Activated CD4-positive, alpha-beta T cell treated with anti-CD3 and anti-CD28 coated beads, Interleukin-10, Interleukin-2, amounts not matched to agents 100 ng/mL and 50 ng/mL, durations not matched to agents 16 hours and 8 hours (primary cell): ENCODE measurements around the gene FAM222A.
A peak's percentile ranks its signal among the peaks of the same experiment; 100 is the strongest.

Experiments used
- DNase-seq: peaks from one replicate; pipeline ENCODE4 v3.0.0-alpha.2; 2020

The FAM222A gene

DNA sequence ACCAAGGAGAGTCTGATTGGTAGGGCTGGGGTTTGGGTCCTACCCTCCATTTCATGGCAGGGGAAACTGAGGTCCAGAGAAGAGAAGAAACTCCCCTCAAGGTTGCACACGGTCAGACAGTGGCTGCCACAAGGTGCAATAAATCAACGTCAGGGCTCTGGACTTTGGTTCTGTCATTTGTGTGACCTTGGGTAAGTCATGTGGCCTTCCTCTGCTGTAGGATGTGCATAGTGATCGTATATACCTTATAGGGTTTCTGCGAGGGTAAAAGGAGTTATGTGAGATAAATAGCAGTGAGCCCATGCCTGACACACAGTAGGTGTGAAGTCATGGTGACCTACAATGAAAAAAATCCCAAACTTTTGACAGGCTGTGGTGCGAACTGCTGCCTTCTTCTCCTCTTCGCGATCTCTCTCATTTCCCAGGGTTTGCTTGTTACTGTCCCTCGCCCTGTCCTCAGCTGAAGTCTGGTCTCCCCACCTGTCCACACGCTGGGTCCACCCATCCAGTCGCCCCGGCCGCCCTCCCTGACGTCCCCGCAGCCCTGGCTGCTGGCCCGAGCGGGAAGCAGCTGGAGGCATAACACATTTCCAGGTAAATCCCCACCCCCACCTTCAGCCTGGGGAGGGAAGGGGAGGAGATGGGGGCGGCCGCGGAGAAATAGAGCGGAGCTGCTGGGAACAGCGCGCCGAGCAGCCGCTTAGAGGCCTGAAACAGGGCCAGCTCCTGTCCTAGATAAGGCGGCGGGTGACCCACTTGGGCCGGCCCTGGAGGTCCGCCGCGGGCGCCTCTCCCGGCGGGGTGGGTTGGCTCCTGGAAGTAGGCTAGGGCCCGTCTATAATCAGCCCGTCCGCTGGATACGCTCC lies 1.8 kb upstream of the FAM222A start:
- DNase-seq: no peak

DNA sequence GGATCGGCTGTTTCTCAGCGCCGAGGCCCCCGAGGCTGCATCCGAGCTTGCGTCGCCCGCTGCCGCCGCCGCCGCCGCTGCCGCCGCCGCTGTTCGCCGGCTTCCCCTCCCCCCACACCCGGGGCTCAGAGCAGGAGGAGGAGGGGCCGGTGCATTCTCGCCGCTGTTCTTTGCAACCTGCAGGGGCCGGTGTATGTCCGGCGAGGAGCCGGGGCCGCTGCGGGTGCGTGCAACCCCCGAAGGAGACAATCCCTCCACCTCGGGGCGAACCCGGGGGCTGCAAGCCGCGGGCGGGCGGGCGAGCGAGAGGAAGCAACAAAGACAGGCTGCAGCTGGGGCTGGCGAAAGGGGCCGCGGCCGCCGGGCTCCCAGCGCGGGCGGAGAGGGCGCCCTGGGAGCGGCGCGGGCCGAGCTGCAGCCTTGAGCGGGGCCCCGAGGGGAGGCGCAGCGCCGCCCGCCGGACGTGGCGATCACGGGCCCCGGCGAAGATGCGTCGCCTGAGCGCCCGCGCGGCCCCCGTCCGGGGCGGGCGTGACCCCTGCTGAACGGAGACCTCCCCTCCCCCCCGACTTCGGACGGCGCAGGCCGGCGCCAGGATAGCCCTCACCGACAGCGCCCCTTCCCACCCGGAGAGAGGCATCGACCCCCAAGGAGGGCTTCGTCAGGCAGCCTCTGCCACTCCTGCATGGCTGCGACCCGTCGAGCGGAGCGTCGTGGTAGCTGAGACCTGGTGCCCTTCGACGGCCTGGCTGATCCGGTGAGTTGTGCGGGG lies 702 bp downstream of the FAM222A start:
- peak; percentile 44 for DNase-seq

- DNase-seq: no peak
Observed at GRCh38 chr12:109714913-109715244, 1.3 kb downstream of the FAM222A start.

DNA sequence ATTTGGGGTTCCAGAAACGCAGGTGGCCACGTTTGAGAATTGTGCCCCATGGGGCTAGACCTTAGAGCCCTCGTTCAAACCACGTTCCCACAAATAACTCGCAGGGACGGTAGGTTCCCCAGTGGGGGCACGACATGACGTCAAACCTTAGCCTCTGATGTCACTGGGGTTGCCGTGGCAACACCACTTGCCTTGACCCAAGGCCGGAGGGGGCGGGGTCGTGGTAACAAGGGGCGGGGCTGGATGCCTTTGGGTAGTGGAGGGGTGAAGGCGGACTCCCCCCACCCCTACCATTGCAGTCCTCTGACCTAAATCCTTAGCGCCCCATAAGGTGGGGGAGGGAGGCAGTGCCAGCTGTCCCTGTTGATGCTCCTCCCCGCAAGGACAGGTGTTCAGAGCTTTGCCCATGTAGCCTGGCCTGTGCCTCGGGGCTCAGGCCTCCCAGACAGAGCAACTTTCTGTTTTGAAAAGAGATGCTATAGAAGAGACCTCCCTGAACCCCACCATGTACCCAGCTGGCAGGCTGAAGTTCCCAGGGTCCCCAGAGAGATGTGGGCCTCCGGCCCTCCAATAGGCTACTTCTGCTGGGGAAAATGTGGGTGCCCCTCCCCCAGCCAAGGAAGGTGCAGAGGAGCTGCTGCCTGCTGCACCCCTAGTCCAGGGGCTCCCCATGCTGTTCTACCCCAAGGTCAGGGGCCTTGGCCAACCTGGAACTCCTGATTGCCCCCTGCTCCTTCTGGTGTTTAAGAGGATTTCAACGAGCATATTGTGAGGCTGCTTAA lies 1.9 kb downstream of the FAM222A start:
- DNase-seq: no peak

- no peak for DNase-seq
Observed at GRCh38 chr12:109716092-109716479, 2.5 kb downstream of the FAM222A start.

GRCh38 chr12:109716512-109717389 lies 3.1 kb downstream of the FAM222A start:
- no peak for DNase-seq

GRCh38 chr12:109717390-109718357 lies 4.0 kb downstream of the FAM222A start:
- no peak for DNase-seq

DNA sequence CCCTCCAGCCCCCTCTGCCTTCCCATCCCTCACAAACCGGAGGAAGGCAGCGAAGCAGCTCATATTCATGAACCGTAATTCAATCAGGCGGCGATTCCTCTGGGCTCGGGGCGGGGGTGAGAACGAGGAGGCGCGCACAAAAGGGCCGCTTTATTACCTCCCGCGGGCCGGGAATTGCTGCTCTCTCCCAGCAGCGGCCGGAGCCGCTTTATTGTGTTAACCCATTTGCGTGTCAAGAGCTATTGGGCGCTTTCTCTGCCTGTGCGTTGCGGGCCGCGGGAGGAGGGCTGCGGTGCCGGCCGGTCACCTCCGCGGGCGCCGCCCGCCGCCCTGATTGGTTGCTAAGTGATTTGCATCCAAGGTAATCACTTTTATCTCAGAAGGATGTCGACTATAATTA lies 4.8 kb downstream of the FAM222A start:
- DNase-seq: no peak

- no peak for DNase-seq
Observed at GRCh38 chr12:109719123-109720022, 5.7 kb downstream of the FAM222A start.

DNA sequence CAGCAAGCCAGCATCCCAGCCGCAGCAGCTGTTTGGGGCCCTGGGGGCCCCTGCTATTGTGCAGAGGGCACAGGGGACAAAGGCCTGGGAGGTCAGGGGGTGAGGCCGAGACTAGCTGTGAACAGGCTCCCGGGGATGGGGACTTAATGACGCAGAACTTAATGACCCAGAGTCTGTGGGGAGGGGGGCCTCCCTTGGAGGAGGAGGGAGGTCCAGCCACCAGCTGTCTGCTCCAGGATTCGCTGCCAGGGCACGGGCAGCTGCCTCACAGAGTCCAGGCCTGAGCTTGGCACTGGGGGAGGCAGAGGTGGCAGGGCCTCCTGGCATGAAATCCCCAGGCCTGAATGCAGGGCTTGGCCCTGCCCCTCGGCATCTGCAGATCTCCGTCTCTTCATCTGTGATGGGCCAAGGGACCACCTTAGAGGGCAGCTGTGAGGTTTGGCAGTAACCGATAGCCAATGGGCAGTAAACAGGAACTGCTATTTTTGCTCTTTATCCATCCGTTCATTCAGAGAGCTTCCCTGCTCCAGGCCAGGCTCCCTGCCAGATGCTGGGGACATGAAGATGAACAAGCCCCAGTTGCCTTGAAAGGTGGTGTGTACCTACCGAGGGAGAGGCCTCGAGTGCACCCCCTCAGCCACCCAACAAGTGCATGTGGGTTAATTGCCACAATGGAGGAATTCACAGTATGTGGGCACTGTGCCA lies 6.7 kb downstream of the FAM222A start:
- no peak for DNase-seq

GRCh38 chr12:109720857-109721189 lies 7.2 kb downstream of the FAM222A start:
- DNase-seq: no peak

DNA sequence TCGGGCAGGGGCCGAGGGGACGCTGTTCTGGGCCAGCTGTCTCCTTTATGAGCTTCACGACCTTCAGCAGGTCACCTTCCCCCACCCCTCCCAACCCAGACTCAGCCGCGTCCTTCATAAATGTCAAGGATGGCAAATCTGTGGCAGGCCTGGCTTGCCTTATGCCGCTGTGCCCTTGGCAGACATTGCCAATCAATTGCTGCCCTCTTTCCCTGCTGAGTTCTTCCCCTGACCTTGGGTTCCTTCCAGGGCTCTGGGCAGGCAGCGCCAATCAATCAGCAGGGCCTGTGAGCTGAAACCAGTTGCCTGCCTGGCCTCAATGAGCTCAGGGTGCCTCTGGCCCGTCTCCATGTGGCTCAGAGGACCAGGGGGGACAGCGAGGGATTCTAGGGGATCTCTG lies 7.7 kb downstream of the FAM222A start:
- no peak for DNase-seq

- no peak for DNase-seq
Observed at GRCh38 chr12:109722022-109722720, 8.5 kb downstream of the FAM222A start.

- DNase-seq: no peak
Observed at GRCh38 chr12:109722721-109723094, 9.1 kb downstream of the FAM222A start.

GRCh38 chr12:109723311-109723881 lies 9.8 kb downstream of the FAM222A start:
- DNase-seq: no peak

GRCh38 chr12:109724321-109724892 lies 10.8 kb downstream of the FAM222A start:
- DNase-seq: no peak

DNA sequence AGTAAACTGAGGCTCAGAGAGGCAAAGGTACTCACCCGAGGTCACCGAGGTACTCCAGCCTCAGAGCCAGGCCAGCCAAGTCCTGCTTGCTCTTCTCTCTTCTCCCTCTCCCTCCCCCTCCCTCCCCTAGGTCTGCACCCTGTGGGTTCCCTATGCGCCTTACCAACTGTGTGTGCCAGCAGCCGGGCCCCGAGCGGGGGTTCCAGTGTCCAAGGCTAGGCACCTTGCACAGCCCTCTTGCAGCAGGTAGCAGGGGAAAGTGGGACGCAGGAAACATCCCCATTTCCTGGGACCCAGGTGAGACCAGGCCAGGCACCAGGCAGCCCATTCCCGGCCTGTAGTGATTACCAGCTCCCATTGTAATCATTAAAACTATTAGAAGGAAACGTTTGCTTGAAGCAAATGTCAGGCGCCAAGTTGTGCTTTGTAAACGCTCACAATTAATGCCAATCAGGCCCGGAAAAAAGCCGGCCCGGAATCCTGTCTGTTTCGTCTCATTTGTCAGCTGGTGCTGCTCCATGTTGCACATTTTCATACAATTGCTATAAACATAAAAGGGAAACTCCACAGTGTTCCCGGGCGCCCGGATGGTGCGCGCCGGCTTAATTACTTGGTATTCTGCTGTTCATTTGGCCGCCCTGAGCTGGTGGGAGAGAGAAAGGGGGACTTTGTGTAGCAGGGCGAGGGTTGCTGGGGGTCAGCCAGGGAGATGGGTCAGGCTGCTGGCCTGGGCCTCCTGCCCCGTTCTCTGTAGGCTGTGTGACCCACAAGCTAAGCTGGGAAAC lies 11.9 kb downstream of the FAM222A start:
- DNase-seq: no peak
